ENCODE measurements around the gene IGSF6.
A peak's percentile ranks its signal among the peaks of the same experiment; 100 is the strongest.
"Not testable (repeated sequence)": the region's sequence is repeated elsewhere in the genome, so short reads cannot be mapped to it uniquely, and the experiment has no call there.

Gene IGSF6

GRCh38 chr16:21608639-21609328, 43.6 kb downstream of the IGSF6 start:
- Histone ChIP-seq H3K36me3 (replicated peaks) (no peaks in the 10 kb centered on the region), H3K27me3 (replicated peaks) (no peaks in the 10 kb centered on the region), H3K4me3 (ENCODE audit: low read depth, low read length) (no peak overlapping the region), H3K27ac (no peak overlapping the region)
- in situ Hi-C loops (cut with HindIII; ENCODE audit: low pct_ligation_motif_present, low sequenced_read_pairs): no loop called here
- TF ChIP-seq CTCF (IDR thresholded peaks at IDR 0.05; ENCODE audit: low read depth, low read length, missing control alignments): no peak
- DNase-seq: no peak

- H3K4me3 ChIP-seq (ENCODE audit: low read depth, low read length); in situ Hi-C loops (cut with HindIII; ENCODE audit: low pct_ligation_motif_present, low sequenced_read_pairs); H3K27me3 ChIP-seq (replicated peaks); DNase-seq; H3K27ac ChIP-seq; H3K36me3 ChIP-seq (replicated peaks): not testable (repeated sequence)
Observed at GRCh38 chr16:21605848-21606247, 46.6 kb downstream of the IGSF6 start.

- H3K27ac ChIP-seq: no peak overlapping the region
- no peaks in the 10 kb centered on the region for H3K27me3 ChIP-seq (replicated peaks)
- no peak overlapping the region for H3K4me3 ChIP-seq (ENCODE audit: low read depth, low read length)
- no peaks in the 10 kb centered on the region for H3K36me3 ChIP-seq (replicated peaks)
- no peak for DNase-seq
- TF ChIP-seq CTCF (IDR thresholded peaks at IDR 0.05; ENCODE audit: low read depth, low read length, missing control alignments): no peak
- in situ Hi-C loops (cut with HindIII; ENCODE audit: low pct_ligation_motif_present, low sequenced_read_pairs): no loop called here
Observed at GRCh38 chr16:21603928-21604327, 48.5 kb downstream of the IGSF6 start.

- Histone ChIP-seq H3K4me3 (ENCODE audit: low read depth, low read length) (no peak overlapping the region), H3K27me3 (replicated peaks) (no peaks in the 10 kb centered on the region), H3K27ac (no peak overlapping the region), H3K36me3 (replicated peaks) (no peaks in the 10 kb centered on the region)
- TF ChIP-seq CTCF (IDR thresholded peaks at IDR 0.05; ENCODE audit: low read depth, low read length, missing control alignments): no peak
- in situ Hi-C loops (cut with HindIII; ENCODE audit: low pct_ligation_motif_present, low sequenced_read_pairs): no loop called here
- no peak for DNase-seq
Observed at GRCh38 chr16:21602785-21603184, 49.6 kb downstream of the IGSF6 start.

GRCh38 chr16:21600031-21600773, 52.2 kb downstream of the IGSF6 start:
- Histone ChIP-seq H3K36me3 (replicated peaks) (no peaks in the 10 kb centered on the region), H3K27me3 (replicated peaks) (no peaks in the 10 kb centered on the region), H3K4me3 (ENCODE audit: low read depth, low read length) (peak overlapping the region; percentile 72), H3K27ac (peak overlapping the region; percentile 83)
- in situ Hi-C loops (cut with HindIII; ENCODE audit: low pct_ligation_motif_present, low sequenced_read_pairs): no loop called here
- TF ChIP-seq CTCF (IDR thresholded peaks at IDR 0.05; ENCODE audit: low read depth, low read length, missing control alignments): no peak
- DNase-seq: no peak

GRCh38 chr16:21599122-21600030, 53.0 kb downstream of the IGSF6 start, which contains the start of gene METTL9:
Gene METTL9 (plus strand): TSS chr16:21599577. CDS start chr16:21599734, 157 bp downstream.
- no peak for TF ChIP-seq CTCF (IDR thresholded peaks at IDR 0.05; ENCODE audit: low read depth, low read length, missing control alignments)
- Histone ChIP-seq H3K27ac (peak within 1 kb of the TSS; percentile 83), H3K27me3 (replicated peaks) (no peaks in the 10 kb centered on the region), H3K4me3 (ENCODE audit: low read depth, low read length) (peak within 1 kb of the TSS; percentile 72), H3K36me3 (replicated peaks) (no peaks in the 10 kb centered on the region)
- in situ Hi-C loops (cut with HindIII; ENCODE audit: low pct_ligation_motif_present, low sequenced_read_pairs): no loop called here
- DNase-seq: peak; percentile 90

All from brain microvascular endothelial cell (primary cell).